ENCODE measurements around the gene EGFL7.

- no peak for TF ChIP-seq CTCF (IDR thresholded peaks at IDR 0.05)
- TF ChIP-seq POLR2A (IDR thresholded peaks at IDR 0.05), result no peak
Measured at GRCh38 chr9:136654820-136655535, 7.7 kb upstream of the EGFL7 start.

Measured in ovary (tissue), 3 donors.